K562 (cell line): ENCODE results near the gene SERHL2.
"Not testable (repeated sequence)": the region's sequence is repeated elsewhere in the genome, so short reads cannot be mapped to it uniquely, and the experiment has no call there.

Source experiments
- CTCF ChIP-seq, 3 experiments: IDR thresholded peaks in 2 of 3; conservative IDR thresholded peaks in 1 of 3; 2 replicates each; pipeline ENCODE4 v1.5.1; 2011 to 2012; ENCODE audit warnings: low read length in 3 of 3, mild to moderate bottlenecking in 3 of 3, control low read depth in 2 of 3, improper control_type of control experiment in 1 of 3, inconsistent platforms in 1 of 3, low read depth in 1 of 3, mixed read lengths in 1 of 3, moderate library complexity in 1 of 3; ENCODE audit not compliant: insufficient read depth in 2 of 3
- EZH2 ChIP-seq: IDR thresholded peaks from 2 replicates; pipeline ENCODE4 v1.6.1; 2012; ENCODE audit warnings: low read depth, mild to moderate bottlenecking, inconsistent platforms, low read length, borderline replicate concordance
- FOSL1 ChIP-seq: fragments of 200-800 bp; sonication (Bioruptor generic); conservative IDR thresholded peaks from 2 replicates; pipeline ENCODE4 v1.6.1; 2016; ENCODE audit warnings: missing genetic modification characterization, missing compliant biosample characterization
- FOXP4 ChIP-seq: sonication (generic); formaldehyde crosslinking; IDR thresholded peaks from 2 replicates; pipeline ENCODE4 v1.8.0; 2022; ENCODE audit warnings: mild to moderate bottlenecking, missing genetic modification reagents, borderline replicate concordance
- IFI16 ChIP-seq: fragments of 250-450 bp; sonication (Bioruptor Pico); IDR thresholded peaks from 2 replicates; pipeline ENCODE4 v2.1.2; 2022; ENCODE audit warnings: mild to moderate bottlenecking, inconsistent platforms
- MXI1 ChIP-seq: IDR thresholded peaks from 2 replicates; pipeline ENCODE4 v1.6.1; 2011; ENCODE audit warnings: low read depth, mild to moderate bottlenecking, improper control_type of control experiment, low read length
- OTX1 ChIP-seq: fragments of 450-650 bp; formaldehyde crosslinking; IDR thresholded peaks from 2 replicates; pipeline ENCODE4 v1.4.0; 2022; ENCODE audit warnings: mild to moderate bottlenecking
- PATZ1 ChIP-seq: fragments of 250-450 bp; sonication (Bioruptor Pico); IDR thresholded peaks from 2 replicates; pipeline ENCODE4 v1.5.0; 2020; ENCODE audit warnings: mild to moderate bottlenecking, borderline replicate concordance
- POLR2A ChIP-seq: fragments of 450-650 bp; conservative IDR thresholded peaks from 2 replicates; pipeline ENCODE4 v1.6.1; 2016
- RCOR1 ChIP-seq, 2 experiments: IDR thresholded peaks; 2 replicates each; pipeline ENCODE4 v1.6.1; 2012; ENCODE audit warnings: low read depth in 2 of 2, low read length in 2 of 2, borderline replicate concordance in 1 of 2, improper control_type of control experiment in 1 of 2
- SMAD4 ChIP-seq: fragments of 250-450 bp; sonication (Bioruptor Pico); conservative IDR thresholded peaks from 2 replicates; pipeline ENCODE4 v1.8.0; 2021; ENCODE audit warnings: inconsistent platforms, mild to moderate bottlenecking, moderate library complexity
- TCF7L2 ChIP-seq: fragments of 150-350 bp; IDR thresholded peaks from 2 replicates; pipeline ENCODE4 v1.6.1; 2016; ENCODE audit warnings: low read depth, mild to moderate bottlenecking, low read length, moderate library complexity
- ZBTB33 ChIP-seq: sonication (generic); formaldehyde crosslinking; IDR thresholded peaks from 2 replicates; pipeline ENCODE4 v1.8.1; 2023; ENCODE audit warnings: mild to moderate bottlenecking, missing genetic modification reagents

GRCh38 chr22:42535082-42535731, 18.5 kb upstream of the SERHL2 start:
- TF ChIP-seq OTX1 (CRISPR knock-in tag); TCF7L2; CTCF (IDR thresholded peaks at IDR 0.05 in 2 of 3, conservative IDR thresholded peaks at IDR 0.05 in 1 of 3; ENCODE audit: insufficient read depth in 2 of 3, low read depth in 1 of 3, low read length in 3 of 3); POLR2A; FOXP4; RCOR1 (IDR thresholded peaks at IDR 0.05; ENCODE audit: borderline replicate concordance in 1 of 2, low read depth in 2 of 2, low read length in 2 of 2); ZBTB33; MXI1; SMAD4 (CRISPR knock-in tag); PATZ1 (CRISPR knock-in tag); FOSL1; EZH2; IFI16: not testable (repeated sequence)
